SJCRH30 (cell line): ENCODE results near the gene GRK3. TPM values are rescaled to one million over a fixed set of nuclear protein-coding genes. Genes with fewer than 3 reads are reported as not detected.
A peak's percentile ranks its signal among the peaks of the same experiment; 100 is the strongest.

ENCODE experiments used
- DNase-seq, 2 experiments: peaks; one replicate each; pipeline ENCODE4 v3.0.0-alpha.2; 2015 to 2020
- H3K27ac ChIP-seq: fragments of 250-450 bp; sonication (Bioruptor Pico); 2 replicates; pipeline ENCODE4 v1.5.1; 2020; ENCODE audit warnings: mild to moderate bottlenecking, moderate library complexity
- H3K27me3 ChIP-seq: fragments of 250-450 bp; sonication (Bioruptor Pico); 2 replicates; pipeline ENCODE4 v1.5.1; 2020; ENCODE audit warnings: mild to moderate bottlenecking, moderate library complexity
- H3K36me3 ChIP-seq: fragments of 250-450 bp; sonication (Bioruptor Pico); 2 replicates; pipeline ENCODE4 v1.5.1; 2020; ENCODE audit warnings: mild to moderate bottlenecking, moderate library complexity
- H3K4me1 ChIP-seq: fragments of 250-450 bp; sonication (Bioruptor Pico); 2 replicates; pipeline ENCODE4 v1.5.1; 2020; ENCODE audit warnings: mild to moderate bottlenecking, moderate library complexity
- H3K4me3 ChIP-seq: fragments of 250-450 bp; sonication (Bioruptor Pico); 2 replicates; pipeline ENCODE4 v1.5.1; 2020; ENCODE audit warnings: mild to moderate bottlenecking, moderate library complexity
- H3K9me3 ChIP-seq: fragments of 250-450 bp; sonication (Bioruptor Pico); replicated peaks from 2 replicates; pipeline ENCODE4 v1.5.1; 2020; ENCODE audit warnings: mild to moderate bottlenecking, moderate library complexity
- total RNA-seq: library from RNA; depleted of rRNA; stranded (reverse); fragments of >200 nt; shearing (Covaris generic); gene quantifications from 2 replicates; pipeline ENCODE4 v1.2.3, GENCODE V29; 2014

The GRK3 gene
- total RNA-seq, 1 experiment from 2014 or later = 45.6 TPM

GRCh38 chr22:25752615-25753214 is 188.2 kb downstream of the GRK3 start:
- no peaks in the 10 kb centered on the region for H3K9me3 ChIP-seq
- H3K4me1 ChIP-seq = peaks cover 34% of the 10 kb centered on the region
- no peak overlapping the region for H3K27ac ChIP-seq
- DNase-seq = no peak
- H3K36me3 ChIP-seq = peaks cover 79% of the 10 kb centered on the region
- no peak overlapping the region for H3K4me3 ChIP-seq
- H3K27me3 ChIP-seq = no peaks in the 10 kb centered on the region

- Histone ChIP-seq H3K27ac (no peak overlapping the region), H3K9me3 (no peaks in the 10 kb centered on the region), H3K27me3 (no peaks in the 10 kb centered on the region), H3K4me1 (peaks cover 34% of the 10 kb centered on the region), H3K4me3 (no peak overlapping the region), H3K36me3 (peaks cover 77% of the 10 kb centered on the region)
- no peak for DNase-seq
Measured at GRCh38 chr22:25753252-25753651, 188.8 kb downstream of the GRK3 start.

- 0 out of 2 replicates have a peak overlapping the region, but pooled peaks have one; percentile 11 for H3K4me3 ChIP-seq
- H3K27me3 ChIP-seq = no peaks in the 10 kb centered on the region
- H3K27ac ChIP-seq = peak overlapping the region; percentile 79
- H3K36me3 ChIP-seq = peaks cover 69% of the 10 kb centered on the region
- DNase-seq = peak; percentile 94 to 95
- H3K9me3 ChIP-seq = no peaks in the 10 kb centered on the region
- peaks cover 37% of the 10 kb centered on the region for H3K4me1 ChIP-seq
Measured at GRCh38 chr22:25754527-25755202, 190.2 kb downstream of the GRK3 start.

- H3K4me1 ChIP-seq = peaks cover 53% of the 10 kb centered on the region
- H3K27ac ChIP-seq = no peak overlapping the region
- H3K9me3 ChIP-seq = no peaks in the 10 kb centered on the region
- H3K27me3 ChIP-seq = no peaks in the 10 kb centered on the region
- H3K36me3 ChIP-seq = peaks cover 70% of the 10 kb centered on the region
- H3K4me3 ChIP-seq = no peak overlapping the region
- no peak for DNase-seq
Measured at GRCh38 chr22:25757686-25758085, 193.2 kb downstream of the GRK3 start.

- peaks cover 75% of the 10 kb centered on the region for H3K36me3 ChIP-seq
- no peaks in the 10 kb centered on the region for H3K9me3 ChIP-seq
- no peak overlapping the region for H3K4me3 ChIP-seq
- peak in 1 of 2 experiments; percentile 42 for DNase-seq
- no peaks in the 10 kb centered on the region for H3K27me3 ChIP-seq
- H3K27ac ChIP-seq = peak overlapping the region; percentile 74; the same call in 1 of the 2 replicates
- peaks cover 53% of the 10 kb centered on the region for H3K4me1 ChIP-seq
Measured at GRCh38 chr22:25758316-25758715, 193.8 kb downstream of the GRK3 start.

GRCh38 chr22:25759825-25760231 is 195.4 kb downstream of the GRK3 start:
- Histone ChIP-seq H3K27ac (peak overlapping the region; percentile 74), H3K27me3 (no peaks in the 10 kb centered on the region), H3K4me1 (peaks cover 43% of the 10 kb centered on the region), H3K4me3 (no peak overlapping the region), H3K9me3 (no peaks in the 10 kb centered on the region), H3K36me3 (peaks cover 80% of the 10 kb centered on the region)
- DNase-seq = peak; percentile 72 to 73

- Histone ChIP-seq H3K4me3 (no peak overlapping the region), H3K4me1 (peaks cover 40% of the 10 kb centered on the region), H3K27me3 (no peaks in the 10 kb centered on the region), H3K9me3 (no peaks in the 10 kb centered on the region), H3K27ac (peak overlapping the region; percentile 74), H3K36me3 (peaks cover 82% of the 10 kb centered on the region)
- DNase-seq = no peak
Measured at GRCh38 chr22:25760294-25760693, 195.8 kb downstream of the GRK3 start.

GRCh38 chr22:25760848-25761595 is 196.5 kb downstream of the GRK3 start:
- peak overlapping the region; percentile 74 for H3K27ac ChIP-seq
- H3K9me3 ChIP-seq = no peaks in the 10 kb centered on the region
- H3K4me1 ChIP-seq = peaks cover 37% of the 10 kb centered on the region
- no peaks in the 10 kb centered on the region for H3K27me3 ChIP-seq
- peaks cover 82% of the 10 kb centered on the region for H3K36me3 ChIP-seq
- peak; percentile 51 to 54 for DNase-seq
- H3K4me3 ChIP-seq = no peak overlapping the region

GRCh38 chr22:25762147-25762546 is 197.7 kb downstream of the GRK3 start:
- Histone ChIP-seq H3K9me3 (no peaks in the 10 kb centered on the region), H3K4me3 (no peak overlapping the region), H3K27me3 (no peaks in the 10 kb centered on the region), H3K27ac (no peak overlapping the region), H3K36me3 (peaks cover 82% of the 10 kb centered on the region), H3K4me1 (peaks cover 37% of the 10 kb centered on the region)
- DNase-seq = no peak

GRCh38 chr22:25763239-25763777 is 198.8 kb downstream of the GRK3 start:
- H3K4me3 ChIP-seq = no peak overlapping the region
- H3K36me3 ChIP-seq = peaks cover 86% of the 10 kb centered on the region
- H3K4me1 ChIP-seq = peaks cover 29% of the 10 kb centered on the region
- no peaks in the 10 kb centered on the region for H3K27me3 ChIP-seq
- no peak overlapping the region for H3K27ac ChIP-seq
- no peak for DNase-seq
- H3K9me3 ChIP-seq = no peaks in the 10 kb centered on the region

- H3K27me3 ChIP-seq = no peaks in the 10 kb centered on the region
- H3K4me3 ChIP-seq = no peak overlapping the region
- DNase-seq = peak; percentile 39 to 53
- H3K36me3 ChIP-seq = peaks cover 92% of the 10 kb centered on the region
- no peaks in the 10 kb centered on the region for H3K9me3 ChIP-seq
- H3K27ac ChIP-seq = no peak overlapping the region
- H3K4me1 ChIP-seq = peaks cover 18% of the 10 kb centered on the region
Measured at GRCh38 chr22:25764270-25765015, 200.0 kb downstream of the GRK3 start.

GRCh38 chr22:25765016-25765367 is 200.5 kb downstream of the GRK3 start:
- Histone ChIP-seq H3K4me3 (no peak overlapping the region), H3K27me3 (no peaks in the 10 kb centered on the region), H3K27ac (no peak overlapping the region), H3K4me1 (peaks cover 12% of the 10 kb centered on the region), H3K9me3 (no peaks in the 10 kb centered on the region), H3K36me3 (peaks cover 97% of the 10 kb centered on the region)
- no peak for DNase-seq

- Histone ChIP-seq H3K4me3 (no peak overlapping the region), H3K4me1 (peaks cover 5% of the 10 kb centered on the region), H3K9me3 (no peaks in the 10 kb centered on the region), H3K27ac (no peak overlapping the region), H3K36me3 (peaks cover 100% of the 10 kb centered on the region), H3K27me3 (no peaks in the 10 kb centered on the region)
- DNase-seq = no peak
Measured at GRCh38 chr22:25765801-25766200, 201.3 kb downstream of the GRK3 start.

GRCh38 chr22:25766418-25766817 is 201.9 kb downstream of the GRK3 start:
- no peak overlapping the region for H3K27ac ChIP-seq
- no peak overlapping the region for H3K4me3 ChIP-seq
- H3K36me3 ChIP-seq = peaks cover 100% of the 10 kb centered on the region
- DNase-seq = no peak
- no peaks in the 10 kb centered on the region for H3K9me3 ChIP-seq
- H3K4me1 ChIP-seq = no peaks in the 10 kb centered on the region; the same call in 1 of the 2 replicates
- H3K27me3 ChIP-seq = no peaks in the 10 kb centered on the region
